ENCODE measurements around the gene TIFAB.

Gene TIFAB

DNA sequence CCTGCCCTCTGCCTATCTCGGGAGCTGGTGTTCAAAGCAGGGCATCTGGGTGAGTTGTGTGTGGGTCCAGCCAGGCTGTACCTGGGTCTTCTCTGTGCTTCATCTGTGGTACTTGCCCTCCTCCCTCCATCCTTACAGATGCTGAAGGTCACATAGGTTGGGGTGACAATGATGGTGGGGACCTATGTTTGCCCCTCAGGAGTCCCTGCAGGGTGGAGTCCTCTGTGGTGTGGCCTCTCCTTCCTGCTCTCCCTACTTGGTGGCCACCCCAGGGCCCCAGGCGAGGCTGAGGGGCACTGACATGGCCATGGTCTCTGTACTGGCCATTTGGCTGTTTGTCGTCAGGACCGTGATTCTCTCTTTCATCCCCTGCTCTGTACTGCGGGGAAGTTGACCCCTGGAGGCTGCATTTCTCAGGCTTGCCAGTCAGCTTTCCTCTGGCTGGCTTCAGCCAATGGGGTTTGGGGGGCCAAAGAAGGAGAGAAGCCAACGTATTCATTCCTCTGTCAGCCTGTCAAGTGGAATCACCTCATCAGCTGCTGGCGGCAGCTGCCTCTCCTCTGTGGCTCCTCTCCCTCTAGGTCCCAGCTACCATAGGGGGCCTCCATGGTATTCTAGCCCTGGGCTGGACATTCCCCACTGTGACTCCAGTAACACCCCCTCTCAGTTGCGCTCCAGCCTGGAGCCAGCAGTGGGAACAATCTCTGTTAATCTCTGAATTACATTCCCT is 9.6 kb downstream of the TIFAB start:
- no peak for DNase-seq (ENCODE audit: low read depth in 2 of 2)

DNA sequence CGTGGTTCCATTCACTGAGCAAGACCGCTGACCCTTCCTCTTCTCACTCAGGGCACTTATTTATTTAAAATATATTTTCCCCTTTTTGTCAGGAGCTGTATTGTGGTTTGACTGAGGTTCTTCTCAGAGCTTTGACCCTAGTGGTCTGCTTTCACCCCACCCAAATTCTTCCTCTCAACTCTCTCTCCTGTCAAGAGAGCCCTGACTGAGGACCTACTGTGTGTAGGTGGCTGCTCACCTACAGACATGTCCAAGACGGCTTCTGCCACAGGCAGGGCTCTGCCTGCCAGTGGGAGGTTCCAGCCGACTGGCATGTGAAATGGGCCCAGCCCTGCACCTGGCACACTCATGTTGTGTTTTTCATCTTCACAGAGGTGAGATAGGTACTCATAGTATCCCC is 10.2 kb downstream of the TIFAB start:
- DNase-seq (ENCODE audit: low read depth in 2 of 2) = no peak

DNA sequence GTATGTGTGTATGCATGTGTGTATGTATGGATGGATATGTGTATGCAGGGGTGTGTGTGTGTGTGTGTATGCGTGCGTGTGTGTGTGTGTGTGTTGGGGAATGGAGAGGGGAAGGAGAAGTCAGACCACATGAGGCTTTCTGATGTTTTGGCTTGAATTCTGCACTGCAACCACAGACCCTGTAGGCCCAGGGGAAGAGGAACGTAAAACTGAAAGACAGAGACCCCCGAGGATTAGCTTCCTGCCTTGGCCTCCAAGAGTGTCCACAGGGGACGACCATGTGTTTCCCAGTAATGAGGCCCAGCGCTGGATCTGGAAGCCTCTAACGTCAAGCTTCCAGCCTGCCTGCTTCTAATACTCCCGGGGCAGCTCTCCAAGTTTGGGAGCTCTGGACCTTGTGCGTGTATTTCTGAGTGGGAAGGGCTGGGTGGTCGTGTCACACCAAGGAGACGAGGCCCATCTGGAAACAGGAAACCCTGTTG is 10.8 kb downstream of the TIFAB start:
- no peak for DNase-seq (ENCODE audit: low read depth in 2 of 2)

DNA sequence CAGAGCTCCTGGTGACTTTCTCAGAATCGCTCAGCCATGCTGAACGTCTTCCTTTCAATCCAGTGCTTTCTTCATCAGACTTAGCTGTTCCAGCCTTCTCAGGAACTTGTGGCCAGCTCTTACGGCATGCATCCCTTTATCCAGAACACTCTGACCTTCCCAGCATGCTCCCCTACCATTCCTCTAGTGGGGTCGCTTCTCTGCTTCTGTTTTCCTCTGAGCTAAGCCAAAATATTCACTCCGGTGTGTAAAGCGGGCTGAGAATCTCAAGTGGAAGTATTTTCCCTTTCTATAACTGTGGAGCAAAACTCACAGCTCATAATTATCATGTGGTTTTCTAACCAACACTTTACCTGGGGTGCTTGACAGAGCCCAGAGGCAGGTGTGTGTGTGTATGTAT is 11.2 kb downstream of the TIFAB start:
- no peak for DNase-seq (ENCODE audit: low read depth in 2 of 2)

DNA sequence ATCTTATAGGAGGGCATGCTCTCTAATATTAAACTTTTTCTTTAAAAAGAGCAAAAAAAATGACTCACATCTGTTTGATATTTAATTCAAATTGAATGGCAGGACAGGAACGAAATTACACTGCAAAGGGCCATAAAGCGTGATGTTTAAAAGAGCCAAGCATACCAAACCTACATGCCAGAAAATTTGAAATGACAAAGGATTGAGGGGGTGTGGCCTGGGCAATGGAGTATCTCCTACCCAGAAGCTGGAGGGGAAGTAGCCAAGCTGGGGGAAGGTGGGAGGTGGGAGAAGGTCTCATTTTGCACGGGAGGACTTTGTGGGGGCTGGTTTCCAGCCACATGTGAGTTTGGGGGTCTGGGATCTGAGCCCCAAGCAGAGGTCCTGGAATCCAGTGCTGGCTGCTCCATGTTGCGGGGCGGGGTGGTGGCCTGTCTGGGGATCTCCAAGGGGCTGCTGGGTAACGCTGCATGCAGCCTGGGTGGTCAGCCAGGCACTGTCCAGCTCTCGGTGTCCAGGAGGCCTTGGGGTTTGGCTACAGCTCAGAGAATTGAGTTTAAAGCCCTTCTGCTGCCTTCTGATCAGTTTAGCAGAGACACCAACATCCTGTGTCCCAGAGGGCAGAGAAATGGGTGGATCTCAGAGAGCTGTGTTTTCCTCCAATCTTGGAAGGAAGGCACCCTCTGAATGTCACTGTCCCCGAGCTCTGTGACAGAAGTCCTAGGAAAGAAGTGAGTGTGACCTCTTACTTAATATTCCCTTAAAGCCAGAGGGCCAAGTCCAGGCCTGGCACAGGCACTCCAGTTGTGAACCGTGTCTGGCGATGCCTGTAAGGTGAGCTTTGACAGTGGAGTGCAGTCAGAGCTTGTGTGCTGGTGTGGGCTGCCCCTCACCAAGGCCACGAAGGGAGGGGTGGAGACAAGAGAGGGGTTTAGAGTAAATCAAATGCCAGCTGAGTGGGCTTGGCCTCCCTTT is 12.6 kb downstream of the TIFAB start:
- DNase-seq (ENCODE audit: low read depth in 2 of 2) = no peak

DNA sequence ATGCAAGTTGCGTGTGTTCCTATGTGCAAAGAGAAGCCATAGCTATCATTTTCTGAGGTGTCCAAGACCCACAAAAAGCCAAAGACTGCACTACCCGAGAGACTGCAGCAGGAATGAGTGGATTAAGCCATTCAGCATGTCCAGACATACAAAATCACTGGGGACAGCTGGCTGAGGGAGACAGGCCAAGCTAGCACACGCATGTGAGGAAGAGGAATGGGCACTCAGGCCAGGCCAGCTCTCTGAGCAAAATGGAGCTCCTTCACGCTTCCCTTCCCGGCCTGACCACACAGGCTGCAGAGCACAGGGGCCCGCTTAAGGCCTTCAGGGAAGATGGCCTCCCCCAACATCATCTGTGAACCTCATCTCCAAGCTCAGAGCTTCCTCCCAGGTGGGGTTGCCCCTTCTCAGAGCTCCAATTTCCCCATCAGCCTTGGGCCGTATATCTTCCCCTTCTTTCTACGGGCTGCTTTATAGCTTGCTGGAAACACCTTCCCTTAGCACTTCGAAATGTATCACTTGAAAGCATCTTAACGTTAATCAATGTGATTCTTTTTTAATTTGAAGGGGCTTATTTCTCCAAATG is 13.4 kb downstream of the TIFAB start:
- DNase-seq (ENCODE audit: low read depth in 2 of 2) = no peak

DNA sequence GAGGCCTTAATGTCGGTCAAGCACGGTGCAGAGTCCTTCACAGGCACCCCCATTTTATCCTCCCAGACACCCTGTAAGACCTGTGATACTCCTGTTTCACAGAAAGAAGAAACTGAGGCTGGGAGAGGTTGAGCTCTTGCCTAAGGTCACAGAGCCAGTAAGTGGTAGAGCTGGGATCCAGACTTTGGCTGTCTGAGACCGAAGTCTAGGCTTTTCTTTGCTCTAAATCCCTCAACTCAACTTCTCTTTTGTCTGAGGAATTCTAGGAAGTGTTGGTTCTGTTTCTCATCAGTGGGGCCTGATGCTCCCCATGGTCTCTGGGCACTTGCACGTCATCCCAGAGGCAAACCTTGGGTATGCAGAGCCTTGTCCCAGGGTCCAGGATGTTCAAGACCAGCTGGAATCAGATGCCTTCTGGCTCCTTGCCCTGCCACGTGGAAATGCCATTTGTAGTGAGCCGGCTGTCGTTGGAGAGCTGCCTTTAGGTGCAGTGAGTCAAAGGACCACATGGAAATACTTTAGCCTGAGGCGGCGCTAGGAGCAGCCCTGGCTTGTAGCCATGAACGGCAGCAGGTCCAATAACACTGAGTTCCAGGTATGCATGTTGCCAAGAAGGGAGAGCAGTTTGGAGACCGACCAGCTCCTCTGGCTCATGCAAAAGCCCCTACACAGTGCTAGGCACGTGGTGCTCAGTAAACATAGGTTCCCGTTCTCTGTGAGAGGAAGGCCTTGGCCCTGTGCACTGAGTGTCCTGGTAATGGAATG is 14.2 kb downstream of the TIFAB start:
- no peak for DNase-seq (ENCODE audit: low read depth in 2 of 2)

DNA sequence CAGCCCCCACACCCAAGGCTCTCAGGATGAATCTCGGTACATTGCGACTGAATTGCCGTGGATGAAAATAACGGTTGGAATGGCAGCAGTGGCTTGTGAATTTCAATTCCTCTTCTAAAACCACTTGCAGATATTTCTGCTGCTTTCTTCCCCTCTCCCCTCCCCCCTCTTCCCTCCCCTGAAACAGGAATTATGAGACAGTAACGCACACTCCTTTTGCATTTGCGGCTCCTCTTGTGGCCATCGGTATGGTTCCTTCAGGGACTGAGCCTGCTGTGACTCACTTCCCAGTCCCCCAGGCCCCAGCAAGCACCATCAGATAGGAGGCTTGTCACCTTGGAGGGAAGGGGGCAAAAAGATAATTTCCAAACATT is 14.7 kb downstream of the TIFAB start:
- DNase-seq (ENCODE audit: low read depth in 2 of 2) = no peak

DNA sequence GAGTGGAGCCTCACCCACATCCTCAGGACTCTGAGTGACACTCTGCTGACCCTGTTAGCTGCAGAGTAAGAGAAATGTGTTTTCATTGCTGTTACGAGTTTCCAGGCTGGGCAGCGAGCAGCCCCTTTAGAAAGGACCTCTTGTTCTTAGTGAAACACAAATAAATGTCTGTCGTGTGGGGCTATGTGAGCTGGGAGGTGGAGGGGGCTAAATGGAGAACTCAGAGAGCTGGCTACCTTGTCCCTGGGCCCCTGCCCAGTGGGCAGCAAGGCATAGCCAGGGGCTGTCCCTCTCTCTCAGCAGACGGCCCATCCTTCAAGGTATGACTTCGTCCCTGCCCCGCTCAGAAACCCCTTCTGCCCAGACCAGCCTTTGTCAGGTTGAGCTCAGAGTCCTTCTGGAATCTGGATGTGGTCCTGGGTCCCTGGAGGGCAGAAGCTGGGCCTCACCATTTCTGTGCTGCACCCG is 15.2 kb downstream of the TIFAB start:
- DNase-seq (ENCODE audit: low read depth in 2 of 2) = no peak

DNA sequence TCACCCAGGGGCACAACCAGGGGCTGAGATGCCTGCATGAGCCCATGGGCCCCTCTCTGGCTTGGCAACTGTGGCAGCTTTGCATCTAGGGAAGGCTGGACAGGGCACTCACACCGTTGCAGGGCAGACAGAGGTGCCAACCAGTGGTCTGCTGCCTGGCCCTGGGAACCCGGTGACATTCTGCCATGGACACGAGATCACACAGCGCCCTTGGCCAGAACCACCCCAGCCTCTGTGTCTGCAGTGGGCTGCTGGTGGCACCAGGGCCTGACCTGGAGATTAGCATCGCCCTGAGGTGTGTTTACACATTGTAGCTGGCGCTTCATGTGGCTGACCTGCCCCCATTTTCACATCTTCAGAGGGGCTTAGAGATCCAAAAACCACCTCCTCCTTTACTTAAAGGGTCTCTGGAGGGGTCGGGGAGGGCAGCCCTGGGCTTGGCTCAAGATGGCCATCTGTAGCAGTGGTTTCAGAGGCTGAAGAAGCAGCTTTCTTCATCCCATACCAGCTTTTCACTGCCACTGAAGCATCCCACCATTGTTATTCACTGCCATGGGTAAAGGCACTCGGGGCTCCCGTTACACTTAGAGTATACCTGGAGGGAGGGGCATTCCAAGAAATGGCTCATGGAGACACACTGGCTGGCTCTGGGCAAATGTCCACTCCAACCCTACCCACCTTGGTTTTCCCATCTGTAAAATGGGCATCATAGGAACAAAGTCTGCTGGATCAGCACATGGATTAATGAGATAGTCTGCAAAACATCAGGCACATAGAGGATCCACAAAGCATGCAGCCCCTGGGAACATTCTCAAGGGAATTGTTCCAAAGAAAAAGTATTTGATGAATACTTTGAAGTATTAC is 16.5 kb downstream of the TIFAB start:
- DNase-seq (ENCODE audit: low read depth in 2 of 2) = no peak

DNA sequence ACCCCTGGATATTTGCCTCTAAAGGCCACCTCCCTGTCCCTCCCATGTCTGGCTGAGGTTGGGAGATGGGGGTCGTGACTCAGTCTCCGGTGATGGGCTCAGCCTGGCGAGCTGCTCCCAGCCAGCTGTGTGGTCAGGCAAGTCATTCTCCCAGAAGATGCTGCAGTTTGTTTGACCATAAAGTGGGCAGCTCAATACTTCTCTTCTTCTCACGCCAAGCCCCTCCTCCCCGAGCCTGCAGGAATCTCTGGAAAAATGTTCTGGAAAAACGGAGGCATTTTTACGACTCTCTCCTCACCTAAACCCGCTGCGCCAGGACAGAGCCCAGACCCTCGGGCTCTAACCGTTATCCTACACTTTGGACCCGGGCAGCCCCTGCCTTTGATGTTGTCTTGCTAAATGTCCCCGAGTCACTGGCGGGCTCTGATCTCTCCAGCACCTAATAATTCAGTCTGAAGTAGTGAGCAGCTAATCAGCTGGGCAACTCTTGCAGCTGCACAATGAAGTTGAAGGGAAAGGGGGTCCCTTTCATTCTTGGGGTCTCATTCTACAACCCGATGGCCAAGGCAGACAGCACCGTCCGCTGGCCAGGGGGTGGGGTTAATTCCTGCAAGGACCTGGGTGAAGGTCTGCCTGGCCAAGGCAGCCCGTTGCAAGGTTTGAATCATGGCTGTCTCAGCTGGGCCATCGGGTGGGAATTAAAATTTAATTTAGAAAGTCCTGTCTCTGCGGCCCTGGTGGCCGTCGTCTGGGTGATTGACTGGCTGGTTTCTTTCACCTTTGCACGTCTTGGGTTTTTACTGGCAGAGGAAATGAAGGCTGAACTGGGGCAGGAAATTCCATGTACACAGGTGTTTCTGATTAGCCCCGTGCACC is 17.3 kb downstream of the TIFAB start:
- no peak for DNase-seq (ENCODE audit: low read depth in 2 of 2)

DNA sequence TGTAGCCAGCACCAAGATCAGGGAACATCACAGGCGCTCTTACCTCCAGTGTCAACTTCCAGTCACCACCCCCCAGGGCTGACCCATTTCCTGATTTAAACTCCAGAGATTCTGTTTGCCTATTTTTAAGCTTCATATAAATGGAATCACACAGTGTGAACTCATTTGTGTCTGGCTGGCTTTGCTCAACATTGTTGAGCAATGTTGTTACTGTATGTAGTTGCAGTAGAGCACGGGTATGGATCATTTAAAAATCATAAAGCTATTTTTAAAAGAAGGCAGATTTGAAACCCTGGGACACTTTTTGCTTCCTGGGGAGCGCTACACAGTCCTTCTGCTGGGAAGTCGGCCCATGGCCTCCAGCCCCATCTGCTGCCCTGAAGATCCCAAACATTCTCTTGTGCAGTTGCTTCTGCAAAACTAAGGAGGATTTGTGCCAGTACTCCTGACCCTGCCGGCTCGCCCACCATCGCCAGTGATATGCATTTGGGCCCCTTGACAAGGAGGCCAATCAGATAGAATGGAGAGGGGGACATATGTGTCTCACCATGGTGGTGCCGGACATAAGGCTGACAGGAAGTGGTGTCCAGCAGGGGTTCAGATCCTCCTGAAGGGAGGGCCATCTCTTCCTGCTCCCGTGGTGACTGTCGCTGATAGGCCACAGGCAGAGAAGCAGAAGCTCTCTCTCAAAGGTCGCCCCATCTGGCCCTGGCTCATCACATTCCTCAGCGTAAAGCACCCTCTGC is 18.3 kb downstream of the TIFAB start:
- no peak for DNase-seq (ENCODE audit: low read depth in 2 of 2)

DNA sequence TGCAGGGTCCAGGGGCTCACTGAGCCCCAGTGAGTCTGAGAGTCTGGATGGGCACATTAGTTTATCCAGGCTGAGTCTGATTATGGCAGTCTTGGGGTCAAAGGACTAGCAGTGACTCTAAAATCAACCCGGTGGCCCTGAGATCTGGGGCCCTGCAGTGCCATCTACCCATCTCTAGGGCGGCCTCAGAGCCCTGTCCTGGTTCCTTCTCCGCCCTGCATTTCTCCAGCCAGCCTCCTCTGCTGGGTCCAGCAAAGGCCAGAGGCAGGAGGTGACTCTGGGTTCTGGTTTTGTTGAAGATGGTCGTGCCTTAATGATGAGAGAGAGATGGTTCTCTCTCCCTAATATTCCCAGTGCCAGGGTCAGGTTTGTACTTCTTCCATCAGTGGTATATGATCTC is 20.0 kb downstream of the TIFAB start:
- DNase-seq (ENCODE audit: low read depth in 2 of 2) = no peak

DNA sequence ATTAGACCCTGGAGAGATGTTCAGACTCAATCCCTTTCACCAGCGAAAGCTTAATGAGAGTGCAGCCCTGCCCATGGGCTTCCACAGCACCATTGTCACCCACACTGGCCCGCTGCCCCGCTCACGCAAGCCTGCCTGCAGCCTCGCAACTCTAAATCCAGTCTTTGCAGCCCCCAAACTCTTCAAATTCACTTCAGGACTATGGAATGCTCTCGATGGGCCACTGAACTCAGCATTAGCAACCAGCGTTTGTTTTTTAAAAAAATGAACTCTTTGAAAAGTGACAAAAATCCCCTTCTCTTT is 22.1 kb downstream of the TIFAB start:
- no peak for DNase-seq (ENCODE audit: low read depth in 2 of 2)

DNA sequence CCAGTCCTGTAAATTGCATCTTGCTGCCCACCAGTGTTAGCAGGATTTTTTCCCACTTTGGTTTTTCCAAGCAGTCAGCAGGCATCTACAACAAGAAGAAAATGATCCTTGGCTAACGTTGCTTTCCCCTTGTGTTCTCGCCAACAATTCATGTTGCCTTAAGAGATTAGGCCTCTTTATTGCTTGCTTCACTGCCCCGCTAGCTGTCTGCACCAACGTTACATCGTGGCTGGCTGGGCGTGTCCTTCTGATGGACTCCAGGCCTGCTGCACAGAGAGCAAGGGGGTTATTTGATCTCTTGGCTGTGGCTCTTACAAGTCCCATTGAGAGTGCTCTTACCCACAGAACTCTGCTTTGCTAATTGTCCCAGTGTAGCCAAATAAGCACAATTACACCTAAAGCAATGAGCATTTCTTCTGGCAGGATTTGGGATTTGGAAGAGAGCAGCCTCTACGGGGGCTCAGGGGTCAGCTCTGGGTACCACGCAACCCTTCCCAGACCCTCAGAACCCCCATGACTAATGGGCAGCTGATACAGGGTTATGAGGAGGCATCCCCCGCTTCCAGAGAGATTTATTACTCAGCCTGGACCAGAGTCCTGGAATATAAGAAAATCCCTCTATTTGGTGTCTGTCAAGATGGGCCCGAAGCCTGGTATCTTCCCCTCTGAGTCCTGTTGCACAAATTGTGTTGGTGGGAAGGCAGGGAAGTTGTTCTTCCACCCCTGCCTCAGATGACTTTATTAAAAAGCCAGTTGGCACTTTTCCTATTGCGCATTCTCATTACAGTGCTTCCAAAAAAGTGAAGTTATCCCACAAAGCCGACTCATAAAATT is 22.6 kb downstream of the TIFAB start:
- DNase-seq (ENCODE audit: low read depth in 2 of 2) = no peak

DNA sequence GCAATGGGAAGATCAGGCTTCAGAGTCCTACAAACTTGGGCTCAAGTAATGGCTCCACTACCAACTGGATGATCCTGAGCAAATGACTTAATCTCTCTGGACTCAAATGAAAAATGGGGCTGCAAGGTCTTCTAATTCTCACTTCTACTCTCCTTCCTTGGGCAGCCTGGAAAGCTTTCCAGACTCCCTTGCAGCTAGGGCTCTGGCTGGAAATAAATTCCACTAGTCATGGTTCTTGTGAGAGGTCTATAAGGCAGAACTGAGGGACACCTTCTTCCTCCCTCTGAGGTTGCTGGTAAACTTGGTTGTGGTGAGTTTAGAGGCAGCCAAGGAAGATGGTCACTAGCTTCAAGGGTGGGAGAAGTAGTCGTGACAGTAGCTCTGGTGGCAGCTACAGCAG is 23.6 kb downstream of the TIFAB start:
- DNase-seq (ENCODE audit: low read depth in 2 of 2) = no peak

DNA sequence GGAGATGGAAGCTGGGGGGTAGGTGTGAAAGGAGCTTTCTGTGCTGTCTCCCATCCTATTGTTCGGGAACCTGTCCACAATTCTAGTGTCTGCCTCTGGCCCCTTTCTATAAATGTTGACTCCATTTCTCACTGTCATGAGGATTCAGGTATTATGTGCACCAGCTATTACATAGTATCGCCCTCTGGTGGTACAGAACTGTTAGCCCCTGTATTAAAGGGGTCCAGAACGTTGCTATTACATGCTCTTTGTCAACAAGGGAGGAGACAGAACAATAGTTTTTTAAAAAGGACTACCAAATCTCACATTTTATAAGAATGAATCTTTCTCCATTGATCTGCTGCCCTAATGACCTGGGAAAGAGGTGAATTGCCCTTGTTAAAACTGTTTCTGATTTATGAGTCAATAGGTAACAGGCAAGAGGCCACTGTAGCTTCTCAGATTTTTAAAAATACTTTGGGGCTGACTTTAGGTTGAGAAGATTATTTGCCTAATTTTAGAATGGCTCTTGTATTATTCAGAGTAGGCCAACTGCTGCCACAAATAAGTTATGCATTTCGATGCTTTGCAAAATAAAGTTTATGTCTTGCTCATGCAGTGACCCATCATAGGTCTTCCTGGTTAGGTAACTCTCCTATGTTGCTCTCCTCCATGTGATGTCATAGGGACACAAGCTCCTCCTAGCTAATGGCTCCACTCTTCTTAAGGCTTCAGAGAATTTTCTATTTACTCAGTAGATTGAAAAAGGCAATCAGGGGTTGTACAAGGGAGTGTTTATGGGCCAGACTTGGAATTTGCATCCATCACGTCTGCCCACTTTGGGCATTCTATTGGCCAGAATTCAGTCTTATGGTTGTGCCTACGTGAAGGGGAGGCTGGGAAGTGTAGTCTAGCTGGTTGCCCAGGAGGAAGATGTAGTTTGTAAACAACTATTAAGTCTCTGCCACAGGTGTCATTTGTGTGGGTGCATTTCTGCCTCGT is 25.8 kb downstream of the TIFAB start:
- DNase-seq (ENCODE audit: low read depth in 2 of 2) = no peak
